HCT116 (cell line): Measurements from ENCODE around the gene DNAAF5. TPM values are rescaled to one million over a fixed set of nuclear protein-coding genes. Genes with fewer than 3 reads are reported as not detected.

Source experiments
- ATAC-seq: fragments of 200-7000 bp; cut with Tn5 transposase; 2 replicates; pipeline ENCODE4 v1.9.1; 2020; ENCODE audit warnings: mild to moderate bottlenecking, moderate library complexity
- BruUV-seq: library from RNA; stranded (reverse); fragments of 400-500 nt; replicated peaks from 2 replicates; lab custom pipeline; 2021; lab: Mats Ljungman, UMichigan
- CTCF ChIA-PET: fragments of 300-600 bp; sonication (Branson Sonifier 250); formaldehyde crosslinking; loops from one replicate; lab custom pipeline; 2021; ENCODE audit warnings: antibody characterized with exemption; lab: Charles Lee
- POLR2A ChIA-PET: fragments of 300-600, 350-600 bp; sonication (Branson Sonifier 250); formaldehyde crosslinking; loops from one replicate; lab custom pipeline; 2021; ENCODE audit warnings: antibody characterized with exemption; lab: Charles Lee
- RAD21 ChIA-PET, 2 experiments: fragments of 300-600 bp; sonication (Branson Sonifier 250); formaldehyde crosslinking; loops; one replicate each; lab custom pipeline; 2023; ENCODE audit warnings: low total read pairs in 2 of 2; ENCODE audit not compliant: uncharacterized antibody in 2 of 2, unreplicated experiment in 2 of 2, low non-redundant PET in 1 of 2; lab: Charles Lee
- DNase-seq: peaks from one replicate; pipeline ENCODE4 v3.0.0-alpha.2; 2010; ENCODE audit warnings: low read depth, low spot score
- H2AFZ ChIP-seq: fragments of 200-600 bp; shearing (Covaris generic), sonication (generic); 2 replicates; pipeline ENCODE4 v1.6.1; 2017; ENCODE audit warnings: low read depth, mixed run types, mixed read lengths, antibody characterized with exemption, low read length; ENCODE audit not compliant: poor library complexity, severe bottlenecking
- H3K27ac ChIP-seq: 2 replicates; pipeline ENCODE4 v1.5.1; 2012; ENCODE audit warnings: low read depth, low read length
- H3K27me3 ChIP-seq: fragments of 200-600 bp; sonication (generic); 2 replicates; pipeline ENCODE4 v1.6.1; 2016; ENCODE audit warnings: mixed run types, low read length, mixed read lengths; ENCODE audit not compliant: insufficient read depth
- H3K36me3 ChIP-seq, 2 experiments: fragments of 200-500 bp in 1 of 2; fragments of 200-600 bp in 1 of 2; sonication (Bioruptor generic) in 1 of 2; sonication (generic) in 1 of 2; 2 replicates each; pipeline versions ENCODE4 v1.5.1 to v1.6.1; 2014 to 2016; ENCODE audit warnings: low read length in 2 of 2, inconsistent platforms in 1 of 2, mixed read lengths in 1 of 2, mixed run types in 1 of 2; ENCODE audit not compliant: insufficient read depth in 2 of 2, control insufficient read depth in 1 of 2
- H3K4me1 ChIP-seq, 2 experiments: fragments of 200-600 bp in 1 of 2; sonication (generic) in 1 of 2; 2 replicates each; pipeline versions ENCODE4 v1.5.1 to v1.6.1; 2012 to 2017; ENCODE audit warnings: low read length in 2 of 2, inconsistent platforms in 1 of 2, mild to moderate bottlenecking in 1 of 2, mixed read lengths in 1 of 2, mixed run types in 1 of 2, moderate library complexity in 1 of 2; ENCODE audit not compliant: insufficient read depth in 2 of 2, control insufficient read depth in 1 of 2
- H3K4me2 ChIP-seq: fragments of 200-600 bp; sonication (generic); 2 replicates; pipeline ENCODE4 v1.6.1; 2017; ENCODE audit warnings: mixed run types, low read length, mixed read lengths
- H3K4me3 ChIP-seq, 2 experiments: fragments of 200-600 bp in 1 of 2; sonication (generic) in 1 of 2; replicated peaks in 1 of 2; 2 replicates each; pipeline ENCODE4 v1.5.1; 2011 to 2016; ENCODE audit warnings: low read length in 2 of 2, control low read depth in 1 of 2, low read depth in 1 of 2, mild to moderate bottlenecking in 1 of 2, mixed read lengths in 1 of 2, mixed run types in 1 of 2
- H3K79me2 ChIP-seq: fragments of 200-600 bp; sonication (generic); 2 replicates; pipeline ENCODE4 v1.6.1; 2017; ENCODE audit warnings: mild to moderate bottlenecking, mixed run types, low read length, moderate library complexity, mixed read lengths; ENCODE audit not compliant: insufficient read depth
- H3K9ac ChIP-seq: fragments of 200-600 bp; sonication (generic); 2 replicates; pipeline ENCODE4 v1.6.1; 2016; ENCODE audit warnings: low read length, mixed read lengths
- H3K9me2 ChIP-seq: fragments of 200-600 bp; sonication (generic), shearing (Covaris generic); 2 replicates; pipeline ENCODE4 v1.6.1; 2017; ENCODE audit warnings: mixed run types, mild to moderate bottlenecking, moderate library complexity; ENCODE audit not compliant: insufficient read depth
- H3K9me3 ChIP-seq, 2 experiments: fragments of 200-500 bp in 1 of 2; fragments of 200-600 bp in 1 of 2; sonication (Bioruptor generic) in 1 of 2; sonication (generic) in 1 of 2; 2 replicates each; pipeline ENCODE4 v1.6.1; 2014 to 2017; ENCODE audit warnings: low read length in 2 of 2, mixed read lengths in 2 of 2, inconsistent platforms in 1 of 2, low read depth in 1 of 2, mild to moderate bottlenecking in 1 of 2, mixed run types in 1 of 2, moderate library complexity in 1 of 2; ENCODE audit not compliant: control insufficient read depth in 1 of 2, insufficient read depth in 1 of 2
- H4K20me1 ChIP-seq: fragments of 200-600 bp; sonication (generic), shearing (Covaris generic); 2 replicates; pipeline ENCODE4 v1.6.1; 2017; ENCODE audit warnings: mixed run types, mild to moderate bottlenecking, moderate library complexity; ENCODE audit not compliant: insufficient read depth
- CEBPB ChIP-seq: IDR thresholded peaks from 2 replicates; pipeline ENCODE4 v1.6.1; 2012; ENCODE audit warnings: low read depth
- ELF1 ChIP-seq: IDR thresholded peaks from 2 replicates; pipeline ENCODE4 v1.6.1; 2012; ENCODE audit warnings: low read depth, borderline replicate concordance
- EZH2 ChIP-seq: fragments of 200-600 bp; sonication (generic); IDR thresholded peaks from 2 replicates; pipeline ENCODE4 v1.6.1; 2017; ENCODE audit warnings: antibody characterized with exemption, mixed run types
- EZH2phosphoT487 ChIP-seq: fragments of 200-600 bp; IDR thresholded peaks from 2 replicates; pipeline ENCODE4 v1.6.1; 2018; ENCODE audit warnings: antibody characterized with exemption, borderline replicate concordance
- POLR2A ChIP-seq: IDR thresholded peaks from 2 replicates; pipeline ENCODE4 v1.7.0; 2011; ENCODE audit warnings: borderline replicate concordance; ENCODE audit not compliant: insufficient read depth, insufficient read length; ENCODE audit errors: extremely low read depth
- REST ChIP-seq: IDR thresholded peaks from 2 replicates; pipeline ENCODE4 v1.6.1; 2012; ENCODE audit warnings: low read depth
- SIN3A ChIP-seq: IDR thresholded peaks from 2 replicates; pipeline ENCODE4 v1.6.1; 2012; ENCODE audit warnings: low read depth
- SRF ChIP-seq: IDR thresholded peaks from 2 replicates; pipeline ENCODE4 v1.6.1; 2012; ENCODE audit warnings: low read depth
- ZBTB33 ChIP-seq: IDR thresholded peaks from 2 replicates; pipeline ENCODE4 v1.6.1; 2011; ENCODE audit warnings: mild to moderate bottlenecking, low read length, moderate library complexity; ENCODE audit not compliant: insufficient replicate concordance; ENCODE audit errors: extremely low read depth
- ZNF274 ChIP-seq: fragments of 200-500 bp; sonication (Bioruptor generic); IDR thresholded peaks from 2 replicates; pipeline ENCODE4 v1.6.1; 2014; ENCODE audit warnings: mild to moderate bottlenecking, low read depth, low read length, inconsistent platforms
- intact Hi-C: fragments of 100-400 bp; cut with micrococcal nuclease; formaldehyde crosslinking; loops from 2 replicates; pipeline ENCODE4 v1.10.0; 2022
- total RNA-seq: library from RNA; stranded (reverse); gene quantifications from one replicate; pipeline ENCODE4 v1.2.1, GENCODE V29; 2021; ENCODE audit not compliant: unreplicated experiment

DNAAF5 gene
- total RNA-seq, 1 experiment from 2014 or later, result 69.4 TPM

- ChIA-PET RAD21 (no interaction called here), POLR2A (no interaction called here), CTCF (no interaction called here)
- Histone ChIP-seq H3K9me3 (peaks cover 2 to 17% of the 10 kb centered on the region in 2 experiments; a peak in 2 of 4 replicates), H3K9me2 (no peaks in the 10 kb centered on the region), H3K4me3 (no peak overlapping the region), H3K27me3 (no peaks in the 10 kb centered on the region), H2AFZ (no peak overlapping the region), H3K9ac (no peak overlapping the region), H3K79me2 (peaks cover 83% of the 10 kb centered on the region), H4K20me1 (no peaks in the 10 kb centered on the region), H3K27ac (no peak overlapping the region), H3K4me2 (no peak overlapping the region), H3K4me1 (peaks cover 23 to 40% of the 10 kb centered on the region in 2 experiments), H3K36me3 (peaks cover 7 to 55% of the 10 kb centered on the region in 2 experiments; a peak in 3 of 4 replicates)
- TF ChIP-seq ZNF274 (no peak), POLR2A (no peak)
- no peak for ATAC-seq
- DNase-seq, result no peak
- intact Hi-C loops, result loop anchor here (5.0 kb wide), 1 partner anchor 212 kb away; the partner anchor contains the start of gene PDGFA
- no TSS peak for BruUV-seq
Observed at GRCh38 chr7:729140-730000, 2.9 kb downstream of the DNAAF5 start.

GRCh38 chr7:730501-731439 lies 4.3 kb downstream of the DNAAF5 start:
- CTCF ChIA-PET, result no interaction called here
- no peak overlapping the region for H3K4me2 ChIP-seq
- no peak overlapping the region for H2AFZ ChIP-seq
- DNase-seq (no peak), ATAC-seq (no peak)
- intact Hi-C loops, result no loop called here
- RAD21 ChIA-PET, result no interaction called here
- H3K4me3 ChIP-seq, result no peak overlapping the region
- peaks cover 89% of the 10 kb centered on the region for H3K79me2 ChIP-seq
- peaks cover 7 to 58% of the 10 kb centered on the region in 2 experiments; a peak in 3 of 4 replicates for H3K36me3 ChIP-seq
- H3K27ac ChIP-seq, result no peak overlapping the region
- no peaks in the 10 kb centered on the region for H3K27me3 ChIP-seq
- no peaks in the 10 kb centered on the region for H3K9me2 ChIP-seq
- peaks cover 10 to 19% of the 10 kb centered on the region in 2 experiments; a peak in 2 of 4 replicates for H3K9me3 ChIP-seq
- H3K4me1 ChIP-seq, result peaks cover 22 to 33% of the 10 kb centered on the region in 2 experiments
- H4K20me1 ChIP-seq, result no peaks in the 10 kb centered on the region
- BruUV-seq, result no TSS peak
- POLR2A ChIA-PET, result no interaction called here
- H3K9ac ChIP-seq, result no peak overlapping the region
- no peak for TF ChIP-seq POLR2A
- TF ChIP-seq EZH2phosphoT487, result no peak
- no peak for TF ChIP-seq ELF1
- TF ChIP-seq SIN3A, result no peak
- TF ChIP-seq ZNF274, result no peak
- no peak for TF ChIP-seq SRF
- TF ChIP-seq REST, result no peak
- TF ChIP-seq EZH2, result no peak
- TF ChIP-seq ZBTB33, result no peak
- no peak for TF ChIP-seq CEBPB
